Common myeloid progenitor, CD34-positive (primary cell): Measurements from ENCODE around the gene GOT2.
"Not testable (repeated sequence)": the region's sequence is repeated elsewhere in the genome, so short reads cannot be mapped to it uniquely, and the experiment has no call there.

Experiments used
- CTCF ChIA-PET: fragments of 350-600 bp; sonication (Branson Sonifier 250); formaldehyde crosslinking; loops from one replicate; lab custom pipeline; 2021; ENCODE audit warnings: antibody characterized with exemption; lab: Charles Lee
- POLR2A ChIA-PET: fragments of 350-600 bp; sonication (Branson Sonifier 250); formaldehyde crosslinking; loops from one replicate; lab custom pipeline; 2021; ENCODE audit warnings: antibody characterized with exemption; lab: Charles Lee
- DNase-seq, 3 donors: peaks; one replicate each; pipeline versions ENCODE4 v3.0.0 to v3.0.0-alpha.2; 2013
- H3K27ac ChIP-seq, 2 experiments: 1 replicate in 1 of 2; 2 replicates in 1 of 2; pipeline ENCODE4 v1.7.0; 2013; ENCODE audit warnings: inconsistent platforms in 2 of 2, low read length in 2 of 2, mild to moderate bottlenecking in 2 of 2, low read depth in 1 of 2, moderate library complexity in 1 of 2; ENCODE audit not compliant: severe bottlenecking in 2 of 2, insufficient read depth in 1 of 2, poor library complexity in 1 of 2
- H3K27me3 ChIP-seq, 5 experiments: replicated peaks in 2 of 5; 1 replicate in 3 of 5; 2 replicates in 2 of 5; pipeline versions ENCODE4 v1.6.1 to v1.7.0; 2013; ENCODE audit warnings: low read length in 4 of 5, mild to moderate bottlenecking in 2 of 5, moderate library complexity in 2 of 5, inconsistent platforms in 1 of 5; ENCODE audit not compliant: insufficient read depth in 5 of 5, control insufficient read depth in 4 of 5
- H3K36me3 ChIP-seq, 4 experiments: 1 replicate in 2 of 4; 2 replicates in 2 of 4; pipeline versions ENCODE4 v1.6.1 to v1.7.0; 2013; ENCODE audit warnings: low read length in 3 of 4, control low read depth in 1 of 4, mild to moderate bottlenecking in 1 of 4; ENCODE audit not compliant: control insufficient read depth in 4 of 4, insufficient read depth in 4 of 4
- H3K4me1 ChIP-seq, 4 experiments: 1 replicate in 3 of 4; 2 replicates in 1 of 4; pipeline versions ENCODE4 v1.6.1 to v1.7.1; 2013; ENCODE audit warnings: low read length in 3 of 4, mild to moderate bottlenecking in 3 of 4, control low read depth in 1 of 4, inconsistent platforms in 1 of 4, moderate library complexity in 1 of 4; ENCODE audit not compliant: control insufficient read depth in 4 of 4, insufficient read depth in 4 of 4; ENCODE audit errors: control extremely low read depth in 1 of 4
- H3K4me3 ChIP-seq, 7 experiments: 1 replicate in 4 of 7; 2 replicates in 3 of 7; pipeline versions ENCODE4 v1.5.1 to v1.7.0; 2013; ENCODE audit warnings: mild to moderate bottlenecking in 7 of 7, low read length in 6 of 7, moderate library complexity in 6 of 7, inconsistent platforms in 2 of 7, low read depth in 2 of 7, control low read depth in 1 of 7; ENCODE audit not compliant: insufficient read depth in 4 of 7, control insufficient read depth in 1 of 7; ENCODE audit errors: extremely low read depth in 1 of 7
- H3K9me3 ChIP-seq, 5 experiments: 1 replicate in 4 of 5; 2 replicates in 1 of 5; pipeline versions ENCODE4 v1.6.1 to v1.7.1; 2013; ENCODE audit warnings: low read length in 4 of 5, mild to moderate bottlenecking in 2 of 5, inconsistent platforms in 1 of 5, low read depth in 1 of 5, moderate library complexity in 1 of 5; ENCODE audit not compliant: control insufficient read depth in 4 of 5, insufficient read depth in 2 of 5; ENCODE audit errors: control extremely low read depth in 1 of 5
- WGBS: methylation state at CpG from one replicate; pipeline ENCODE4 v1.1.5; 2013; ENCODE audit not compliant: insufficient coverage; 5-methylcytosine and 5-hydroxymethylcytosine counted together

GOT2 gene

GRCh38 chr16:58755989-58756649 is 22.0 kb upstream of the GOT2 start:
- Histone ChIP-seq H3K27ac (no peak overlapping the region), H3K36me3 (no peaks in the 10 kb centered on the region), H3K27me3 (no peaks in the 10 kb centered on the region), H3K4me1 (peaks cover 0 to 12% (median 7%) of the 10 kb centered on the region in 4 experiments), H3K4me3 (peak overlapping the region in 5 of 7 experiments; percentile 25 to 69 (median 54)), H3K9me3 (peaks cover 0 to 3% (median 0%) of the 10 kb centered on the region in 5 experiments)
- 0% methylated on average over 13 of the region's 17 CpGs for WGBS
- POLR2A ChIA-PET = no interaction called here
- peak; percentile 86 to 96 (median 94) for DNase-seq
- CTCF ChIA-PET = interaction anchor here (0.7 to 2.3 kb wide), 21 partner anchors 10 to 419 kb away, joined by 3 to 14 read pairs (median 4); partner anchors contain the start of genes GOT2 and SLC38A7

- Histone ChIP-seq H3K9me3 (peaks cover 0 to 3% (median 0%) of the 10 kb centered on the region in 5 experiments), H3K4me3 (no peak overlapping the region), H3K4me1 (peaks cover 0 to 12% (median 7%) of the 10 kb centered on the region in 4 experiments), H3K36me3 (no peaks in the 10 kb centered on the region), H3K27me3 (no peaks in the 10 kb centered on the region), H3K27ac (no peak overlapping the region)
- WGBS = 72% methylated on average over 9 of the region's 9 CpGs
- no peak for DNase-seq
- POLR2A ChIA-PET = no interaction called here
- CTCF ChIA-PET = interaction anchor here (1.1 to 2.3 kb wide), 2 partner anchors 20 to 23 kb away, joined by 3 to 12 read pairs; partner anchors contain the start of gene GOT2
Observed at GRCh38 chr16:58753711-58754134, 19.6 kb upstream of the GOT2 start.

GRCh38 chr16:58744497-58744896 is 10.4 kb upstream of the GOT2 start:
- ChIA-PET POLR2A (no interaction called here), CTCF (interaction anchor here (2.6 kb wide), 1 partner anchor 11 kb away, joined by 13 read pairs; no protein-coding TSS in a partner anchor)
- WGBS = 92% methylated on average over 4 of the region's 7 CpGs
- no peaks in the 10 kb centered on the region for H3K27me3 ChIP-seq
- no peak overlapping the region for H3K27ac ChIP-seq
- no peaks in the 10 kb centered on the region for H3K4me1 ChIP-seq
- no peaks in the 10 kb centered on the region for H3K9me3 ChIP-seq
- no peak for DNase-seq
- no peak overlapping the region for H3K4me3 ChIP-seq
- no peaks in the 10 kb centered on the region for H3K36me3 ChIP-seq

- ChIA-PET CTCF (no interaction called here), POLR2A (no interaction called here)
- H3K4me3 ChIP-seq = no peak overlapping the region
- H3K36me3 ChIP-seq = no peaks in the 10 kb centered on the region
- H3K4me1 ChIP-seq = no peaks in the 10 kb centered on the region
- no peak for DNase-seq
- no peak overlapping the region for H3K27ac ChIP-seq
- H3K27me3 ChIP-seq = no peaks in the 10 kb centered on the region
- no peaks in the 10 kb centered on the region for H3K9me3 ChIP-seq
Observed at GRCh38 chr16:58741976-58742375, 7.9 kb upstream of the GOT2 start.

- no peaks in the 10 kb centered on the region for H3K36me3 ChIP-seq
- H3K4me3 ChIP-seq = no peak overlapping the region
- no peak for DNase-seq
- CTCF ChIA-PET = no interaction called here
- WGBS = 96% methylated on average over 3 of the region's 3 CpGs
- no peaks in the 10 kb centered on the region for H3K9me3 ChIP-seq
- no peaks in the 10 kb centered on the region for H3K4me1 ChIP-seq
- H3K27ac ChIP-seq = no peak overlapping the region
- POLR2A ChIA-PET = no interaction called here
- H3K27me3 ChIP-seq = no peaks in the 10 kb centered on the region
Observed at GRCh38 chr16:58741166-58741565, 7.0 kb upstream of the GOT2 start.

- H3K36me3 ChIP-seq = no peaks in the 10 kb centered on the region
- no peak overlapping the region for H3K27ac ChIP-seq
- no peak overlapping the region for H3K4me3 ChIP-seq
- POLR2A ChIA-PET = no interaction called here
- WGBS = 84% methylated on average over 5 of the region's 5 CpGs
- CTCF ChIA-PET = interaction anchor here (1.9 kb wide), 1 partner anchor 13 kb away, joined by 4 read pairs; no protein-coding TSS in a partner anchor
- no peaks in the 10 kb centered on the region for H3K9me3 ChIP-seq
- no peak for DNase-seq
- H3K4me1 ChIP-seq = peaks cover 0 to 2% (median 0%) of the 10 kb centered on the region in 4 experiments
- H3K27me3 ChIP-seq = no peaks in the 10 kb centered on the region
Observed at GRCh38 chr16:58738672-58739296, 4.7 kb upstream of the GOT2 start.

GRCh38 chr16:58736341-58736740 is 2.2 kb upstream of the GOT2 start:
- CTCF ChIA-PET, H3K27me3 ChIP-seq, H3K4me3 ChIP-seq, POLR2A ChIA-PET, H3K36me3 ChIP-seq, DNase-seq, H3K27ac ChIP-seq, H3K9me3 ChIP-seq: not testable (repeated sequence)
- H3K4me1 ChIP-seq = peaks cover 0 to 12% (median 11%) of the 10 kb centered on the region in 4 experiments
- 95% methylated on average over 2 of the region's 3 CpGs for WGBS
